Fibroblast of the aortic adventitia (primary cell): ENCODE results near the gene TMEM202. TPM values are rescaled to one million over a fixed set of nuclear protein-coding genes. Genes with fewer than 3 reads are reported as not detected.
A peak's percentile ranks its signal among the peaks of the same experiment; 100 is the strongest.
"Not testable (repeated sequence)": the region's sequence is repeated elsewhere in the genome, so short reads cannot be mapped to it uniquely, and the experiment has no call there.

Source experiments
- DNase-seq: peaks from one replicate; pipeline ENCODE4 v3.0.0-alpha.2; 2010; ENCODE audit warnings: low read depth
- H3K4me3 ChIP-seq: 2 replicates; pipeline ENCODE4 v1.5.1; 2011; ENCODE audit warnings: low read depth, mild to moderate bottlenecking, control low read depth, low read length, moderate library complexity
- total RNA-seq: library from RNA; depleted of rRNA; stranded (reverse); fragments of >200 nt; gene quantifications from 2 replicates; pipeline ENCODE4 v1.2.3, GENCODE V29; 2012; ENCODE audit warnings: low replicate concordance
- TF ChIP-seq, protein P1 (sequence below): IDR thresholded peaks from 2 replicates; pipeline ENCODE4 v1.5.1; 2011; ENCODE audit warnings: mild to moderate bottlenecking, low read length, control low read depth, inconsistent platforms; ENCODE audit not compliant: insufficient read depth

Gene TMEM202
- total RNA-seq, 1 donor = not detected

DNA sequence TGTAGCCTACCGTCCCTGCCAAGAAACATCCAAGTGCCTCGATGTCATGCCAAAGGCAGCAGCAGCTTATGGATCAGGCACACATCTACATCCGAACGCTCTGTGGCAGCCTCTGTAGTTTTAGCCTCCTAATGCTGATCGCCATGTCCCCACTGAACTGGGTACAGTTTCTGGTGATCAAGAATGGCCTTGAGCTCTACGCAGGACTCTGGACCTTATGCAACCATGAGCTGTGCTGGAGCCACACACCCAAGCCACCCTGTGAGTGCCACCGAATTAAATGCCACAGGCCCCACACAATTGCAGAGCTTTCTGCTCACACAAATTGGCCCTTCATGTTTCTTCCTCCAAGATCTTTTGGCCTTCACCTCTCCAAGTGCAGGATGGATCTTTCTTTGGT, 543 bp downstream of the TMEM202 start:
- no peak for DNase-seq
- TF ChIP-seq, protein P1, sequence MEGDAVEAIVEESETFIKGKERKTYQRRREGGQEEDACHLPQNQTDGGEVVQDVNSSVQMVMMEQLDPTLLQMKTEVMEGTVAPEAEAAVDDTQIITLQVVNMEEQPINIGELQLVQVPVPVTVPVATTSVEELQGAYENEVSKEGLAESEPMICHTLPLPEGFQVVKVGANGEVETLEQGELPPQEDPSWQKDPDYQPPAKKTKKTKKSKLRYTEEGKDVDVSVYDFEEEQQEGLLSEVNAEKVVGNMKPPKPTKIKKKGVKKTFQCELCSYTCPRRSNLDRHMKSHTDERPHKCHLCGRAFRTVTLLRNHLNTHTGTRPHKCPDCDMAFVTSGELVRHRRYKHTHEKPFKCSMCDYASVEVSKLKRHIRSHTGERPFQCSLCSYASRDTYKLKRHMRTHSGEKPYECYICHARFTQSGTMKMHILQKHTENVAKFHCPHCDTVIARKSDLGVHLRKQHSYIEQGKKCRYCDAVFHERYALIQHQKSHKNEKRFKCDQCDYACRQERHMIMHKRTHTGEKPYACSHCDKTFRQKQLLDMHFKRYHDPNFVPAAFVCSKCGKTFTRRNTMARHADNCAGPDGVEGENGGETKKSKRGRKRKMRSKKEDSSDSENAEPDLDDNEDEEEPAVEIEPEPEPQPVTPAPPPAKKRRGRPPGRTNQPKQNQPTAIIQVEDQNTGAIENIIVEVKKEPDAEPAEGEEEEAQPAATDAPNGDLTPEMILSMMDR = no peak
- no peak overlapping the region for H3K4me3 ChIP-seq

DNA sequence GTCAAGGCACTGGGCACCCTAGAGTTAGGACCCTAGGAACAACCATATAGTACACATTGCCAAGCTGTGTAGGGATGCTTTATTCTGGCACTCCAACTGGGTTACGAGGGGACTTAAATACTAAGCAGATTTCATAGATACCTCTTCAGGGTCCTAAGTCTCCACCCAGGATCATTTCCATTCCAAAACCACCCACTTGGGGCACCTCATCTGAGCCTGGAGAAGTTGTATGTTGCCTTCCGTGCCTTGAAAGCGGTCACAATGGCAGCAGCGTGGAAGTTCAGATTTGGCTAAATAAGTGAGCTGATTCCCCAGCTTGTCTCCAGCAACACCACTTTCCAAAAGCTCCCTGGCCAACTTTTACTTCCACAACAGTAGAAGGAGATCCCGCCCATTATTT, 4.6 kb downstream of the TMEM202 start:
- H3K4me3 ChIP-seq = no peak overlapping the region
- TF ChIP-seq, protein P1 = no peak
- DNase-seq = no peak

GRCh38 chr15:72404356-72404755, 6.3 kb downstream of the TMEM202 start:
- no peak for DNase-seq
- TF ChIP-seq, protein P1 = no peak

DNA sequence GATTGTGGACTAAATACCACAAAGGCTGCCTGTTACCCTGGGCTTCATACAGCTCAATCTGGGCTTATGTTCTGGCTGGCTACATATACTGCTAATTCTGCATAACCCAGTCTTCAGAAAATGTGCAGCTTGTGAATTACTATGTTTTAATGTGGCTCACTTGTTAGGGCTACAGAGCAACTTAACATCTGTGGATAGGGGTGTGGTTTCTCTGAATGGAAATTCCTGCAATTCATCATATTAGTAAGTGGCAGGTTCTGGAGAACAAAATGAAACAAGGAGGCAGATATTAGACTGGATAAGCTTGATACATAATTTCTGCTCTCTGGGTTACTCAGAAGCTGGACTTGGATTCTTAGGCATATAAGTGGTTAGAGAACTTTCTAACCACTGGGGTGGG, 6.7 kb downstream of the TMEM202 start:
- DNase-seq = peak; percentile 35
- no peak overlapping the region for H3K4me3 ChIP-seq
- TF ChIP-seq, protein P1 = no peak

More at GRCh38 chr15:72404356-72404755, 6.3 kb downstream of the TMEM202 start:
- H3K4me3 ChIP-seq = no peak overlapping the region

GRCh38 chr15:72406936-72407335, 8.8 kb downstream of the TMEM202 start:
- H3K4me3 ChIP-seq = no peak overlapping the region
- TF ChIP-seq, protein P1 = no peak
- DNase-seq = no peak

GRCh38 chr15:72411111-72411510, 13.0 kb downstream of the TMEM202 start:
- TF ChIP-seq, protein P1 = no peak
- no peak for DNase-seq
- H3K4me3 ChIP-seq = no peak overlapping the region

- H3K4me3 ChIP-seq = no peak overlapping the region
- no peak for DNase-seq
- TF ChIP-seq, protein P1 = no peak
These were observed 13.4 kb downstream of the TMEM202 start for GRCh38 chr15:72411544-72411943.

- H3K4me3 ChIP-seq, DNase-seq: not testable (repeated sequence)
These were observed 15.2 kb downstream of the TMEM202 start for GRCh38 chr15:72413337-72413736.
